K562 (cell line): ENCODE measurements around the gene SEL1L. TPM values are rescaled to one million over a fixed set of nuclear protein-coding genes. Genes with fewer than 3 reads are reported as not detected.

ENCODE experiments used
- CEBPG ChIP-seq, 3 experiments: fragments of 200-800 bp in 1 of 3; sonication (Bioruptor generic) in 1 of 3; sonication (generic) in 1 of 3; formaldehyde crosslinking in 1 of 3; IDR thresholded peaks in 2 of 3; conservative IDR thresholded peaks in 1 of 3; 2 replicates each; pipeline versions ENCODE4 v1.6.1 to v1.8.0; 2016 to 2022; ENCODE audit warnings: missing compliant biosample characterization in 2 of 3, missing genetic modification characterization in 2 of 3, mild to moderate bottlenecking in 1 of 3, missing genetic modification reagents in 1 of 3
- E2F1 ChIP-seq: sonication (generic); formaldehyde crosslinking; IDR thresholded peaks from 2 replicates; pipeline ENCODE4 v1.8.1; 2023; ENCODE audit warnings: mild to moderate bottlenecking, missing genetic modification reagents, moderate library complexity
- NFYB ChIP-seq: IDR thresholded peaks from 2 replicates; pipeline ENCODE4 v1.6.1; 2011; ENCODE audit warnings: mild to moderate bottlenecking, moderate library complexity; ENCODE audit not compliant: insufficient read length; ENCODE audit errors: extremely low read depth
- RB1 ChIP-seq: fragments of 450-650 bp; IDR thresholded peaks from 2 replicates; pipeline ENCODE4 v1.6.1; 2017; ENCODE audit warnings: low read depth, mild to moderate bottlenecking
- REST ChIP-seq, 2 experiments: fragments of 450-650 bp; formaldehyde crosslinking in 1 of 2; IDR thresholded peaks; 2 replicates each; pipeline versions ENCODE4 v1.4.0 to v1.6.1; 2014 to 2020; ENCODE audit warnings: mild to moderate bottlenecking in 2 of 2, borderline replicate concordance in 1 of 2, low read depth in 1 of 2
- SP2 ChIP-seq: IDR thresholded peaks from 2 replicates; pipeline ENCODE4 v1.6.1; 2011; ENCODE audit warnings: mild to moderate bottlenecking, low read depth, low read length, moderate library complexity; ENCODE audit not compliant: poor library complexity, severe bottlenecking; ENCODE audit errors: extremely low read depth
- ZBTB1 ChIP-seq: sonication (generic); formaldehyde crosslinking; IDR thresholded peaks from 2 replicates; pipeline ENCODE4 v1.8.1; 2023; ENCODE audit warnings: missing genetic modification reagents, low read depth, mild to moderate bottlenecking, borderline replicate concordance
- ZNF311 ChIP-seq: fragments of 250-450 bp; sonication (Bioruptor Pico); IDR thresholded peaks from 2 replicates; pipeline ENCODE4 v1.4.0; 2020; ENCODE audit warnings: mild to moderate bottlenecking, moderate library complexity
- ZZZ3 ChIP-seq: fragments of 450-650 bp; IDR thresholded peaks from 2 replicates; pipeline ENCODE4 v1.6.1; 2016; ENCODE audit warnings: antibody characterized with exemption, mild to moderate bottlenecking, moderate library complexity
- polyA plus RNA-seq, 8 experiments: library from polyadenylated mRNA; depleted of rRNA in 4 of 8; stranded (reverse) in 5 of 8; unstranded in 3 of 8; fragments of >200 nt; fragmentation: Nextera tagmentation in 2 of 8; fragmentation: Illumina TruSeq in 1 of 8; extraction: Ambion mirVana in 2 of 8; extraction: Trizol in 1 of 8; gene quantifications; 2 replicates each; pipeline versions ENCODE4 v1.2.1 to v1.2.3, GENCODE V29; 2011 to 2014; ENCODE audit warnings: inconsistent platforms in 1 of 8, missing spikeins in 1 of 8
- total RNA-seq, 7 experiments: library from RNA; depleted of rRNA in 6 of 7; stranded (reverse); fragments of >200 nt in 6 of 7; fragmentation: Illumina TruSeq in 2 of 7; extraction: Trizol in 2 of 7; gene quantifications; 2 replicates each; pipeline versions ENCODE4 v1.2.1 to v1.2.3, GENCODE V29; 2011 to 2021; ENCODE audit warnings: low replicate concordance in 1 of 7
- TF ChIP-seq, protein P1 (sequence below): fragments of 450-650 bp; IDR thresholded peaks from 2 replicates; pipeline ENCODE4 v1.6.1; 2016; ENCODE audit warnings: antibody characterized with exemption
- TF ChIP-seq, protein P2 (sequence below): sonication (generic); formaldehyde crosslinking; IDR thresholded peaks from 2 replicates; pipeline ENCODE4 v1.8.0; 2022; ENCODE audit warnings: missing genetic modification reagents, mild to moderate bottlenecking, borderline replicate concordance

SEL1L gene
- total and polyA plus RNA-seq, 9 of the 15 experiments (the other 6 are each of a cell fraction or from before 2014, with no cell fraction given) = 7.7 to 21.1 (median 13.6) TPM

- TF ChIP-seq E2F1 (CRISPR knock-in tag) (no peak), ZBTB1 (CRISPR knock-in tag) (0 out of 2 replicates have a peak, but pooled peaks have one; percentile 16), ZNF311 (CRISPR knock-in tag) (no peak), RB1 (peak; percentile 65; the same call in 1 of the 2 replicates), SP2 (peak; percentile 32), REST (IDR thresholded peaks at IDR 0.05; ENCODE audit: borderline replicate concordance) (peak; percentile 43), REST (CRISPR knock-in tag; IDR thresholded peaks at IDR 0.05; ENCODE audit: low read depth) (0 out of 2 replicates have a peak, but pooled peaks have one; percentile 22), CEBPG (CRISPR knock-in tag; IDR thresholded peaks at IDR 0.05) (no peak), CEBPG (tag; conservative IDR thresholded peaks at IDR 0.05 in 1 of 2, IDR thresholded peaks at IDR 0.05 in 1 of 2) (no peak), ZZZ3 (no peak), NFYB (peak; percentile 77)
- TF ChIP-seq, protein P1, sequence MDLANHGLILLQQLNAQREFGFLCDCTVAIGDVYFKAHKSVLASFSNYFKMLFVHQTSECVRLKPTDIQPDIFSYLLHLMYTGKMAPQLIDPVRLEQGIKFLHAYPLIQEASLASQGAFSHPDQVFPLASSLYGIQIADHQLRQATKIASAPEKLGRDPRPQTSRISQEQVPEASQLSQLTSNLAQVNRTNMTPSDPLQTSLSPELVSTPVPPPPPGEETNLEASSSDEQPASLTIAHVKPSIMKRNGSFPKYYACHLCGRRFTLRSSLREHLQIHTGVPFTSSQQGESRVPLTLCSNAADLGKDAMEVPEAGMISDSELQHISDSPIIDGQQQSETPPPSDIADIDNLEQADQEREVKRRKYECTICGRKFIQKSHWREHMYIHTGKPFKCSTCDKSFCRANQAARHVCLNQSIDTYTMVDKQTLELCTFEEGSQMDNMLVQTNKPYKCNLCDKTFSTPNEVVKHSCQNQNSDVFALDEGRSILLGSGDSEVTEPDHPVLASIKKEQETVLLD = no peak
- TF ChIP-seq, protein P2, sequence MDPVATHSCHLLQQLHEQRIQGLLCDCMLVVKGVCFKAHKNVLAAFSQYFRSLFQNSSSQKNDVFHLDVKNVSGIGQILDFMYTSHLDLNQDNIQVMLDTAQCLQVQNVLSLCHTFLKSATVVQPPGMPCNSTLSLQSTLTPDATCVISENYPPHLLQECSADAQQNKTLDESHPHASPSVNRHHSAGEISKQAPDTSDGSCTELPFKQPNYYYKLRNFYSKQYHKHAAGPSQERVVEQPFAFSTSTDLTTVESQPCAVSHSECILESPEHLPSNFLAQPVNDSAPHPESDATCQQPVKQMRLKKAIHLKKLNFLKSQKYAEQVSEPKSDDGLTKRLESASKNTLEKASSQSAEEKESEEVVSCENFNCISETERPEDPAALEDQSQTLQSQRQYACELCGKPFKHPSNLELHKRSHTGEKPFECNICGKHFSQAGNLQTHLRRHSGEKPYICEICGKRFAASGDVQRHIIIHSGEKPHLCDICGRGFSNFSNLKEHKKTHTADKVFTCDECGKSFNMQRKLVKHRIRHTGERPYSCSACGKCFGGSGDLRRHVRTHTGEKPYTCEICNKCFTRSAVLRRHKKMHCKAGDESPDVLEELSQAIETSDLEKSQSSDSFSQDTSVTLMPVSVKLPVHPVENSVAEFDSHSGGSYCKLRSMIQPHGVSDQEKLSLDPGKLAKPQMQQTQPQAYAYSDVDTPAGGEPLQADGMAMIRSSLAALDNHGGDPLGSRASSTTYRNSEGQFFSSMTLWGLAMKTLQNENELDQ (CRISPR knock-in tag) = no peak
Observed at GRCh38 chr14:81436296-81437138, 97.1 kb downstream of the SEL1L start (continued).
